ENCODE measurements around the gene ATP2C1.
"Not testable (repeated sequence)": the region's sequence is repeated elsewhere in the genome, so short reads cannot be mapped to it uniquely, and the experiment has no call there.

Gene ATP2C1

DNA sequence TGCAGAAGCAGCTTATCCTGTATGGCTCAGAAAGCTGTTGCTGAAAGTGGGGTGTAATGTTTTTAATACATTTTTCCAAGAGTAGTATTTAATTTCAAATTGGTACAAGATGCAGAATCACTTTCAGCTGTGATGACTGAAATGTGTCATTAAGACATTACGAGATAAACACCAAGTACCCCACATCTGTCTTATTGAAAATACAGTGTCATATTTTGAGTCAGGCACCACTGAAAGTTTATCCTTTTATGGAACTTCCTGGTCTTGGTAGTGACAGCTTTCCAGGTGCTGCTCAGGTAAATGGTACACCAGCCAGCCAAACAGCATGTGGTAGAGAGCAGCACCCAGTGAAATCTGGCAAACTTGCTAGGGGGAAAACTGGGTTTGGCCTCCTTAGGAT lies 115.8 kb downstream of the ATP2C1 start:
- in situ Hi-C loops (cut with HindIII; ENCODE audit: low pct_ligation_motif_present, low pct_unique_long_range_greater_than_20kb, low sequenced_read_pairs): no loop called here
- DNase-seq: no peak

DNA sequence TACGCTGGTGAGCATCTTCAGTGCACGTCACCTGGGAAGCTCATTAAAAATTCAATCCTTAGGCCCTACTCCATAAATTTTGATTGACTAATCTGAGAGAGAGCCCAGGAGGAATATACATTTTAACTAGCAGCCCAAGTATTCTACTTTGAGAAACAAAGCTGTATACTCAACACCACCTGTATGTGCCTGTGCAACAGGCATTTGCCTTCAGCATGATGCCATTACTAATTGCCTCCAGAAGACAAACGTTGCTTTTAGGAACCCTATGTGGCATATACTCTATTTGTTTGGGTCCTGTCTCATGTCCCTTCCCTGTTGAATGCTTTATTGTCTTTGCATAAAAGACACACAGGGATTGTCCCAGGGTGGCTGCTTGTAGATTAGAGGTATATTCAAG lies 125.1 kb downstream of the ATP2C1 start:
- in situ Hi-C loops (cut with HindIII; ENCODE audit: low pct_ligation_motif_present, low pct_unique_long_range_greater_than_20kb, low sequenced_read_pairs): no loop called here
- no peak for DNase-seq

- in situ Hi-C loops (cut with HindIII; ENCODE audit: low pct_ligation_motif_present, low pct_unique_long_range_greater_than_20kb, low sequenced_read_pairs): no loop called here
- DNase-seq: no peak
Observed at GRCh38 chr3:131020122-131020693, 126.3 kb downstream of the ATP2C1 start.

DNA sequence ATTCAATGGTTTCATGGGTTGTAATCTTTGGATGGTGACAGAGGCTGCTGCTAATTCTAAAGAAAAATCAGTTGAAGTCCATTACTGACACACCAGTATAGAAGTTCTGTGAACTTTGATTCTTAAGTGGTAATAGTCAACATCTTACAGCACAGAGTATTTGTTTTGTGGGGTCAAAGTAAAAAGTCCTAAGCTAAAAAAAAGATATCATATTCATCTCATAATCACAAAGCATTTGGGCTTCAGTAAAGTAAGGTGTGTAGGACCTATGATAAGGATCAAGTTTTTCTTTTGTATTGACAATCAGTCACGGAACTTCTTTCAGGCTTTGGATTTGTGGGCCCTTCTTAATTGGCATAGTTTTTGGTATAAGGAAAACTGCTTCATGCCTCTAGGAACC lies 131.7 kb downstream of the ATP2C1 start:
- in situ Hi-C loops (cut with HindIII; ENCODE audit: low pct_ligation_motif_present, low pct_unique_long_range_greater_than_20kb, low sequenced_read_pairs): no loop called here
- DNase-seq: no peak

GRCh38 chr3:131026321-131027151 lies 132.7 kb downstream of the ATP2C1 start, which contains the start of the genes ASTE1 and NEK11:
TSS of gene ASTE1 (minus strand) at chr3:131026825. CDS start at chr3:131025306, 1,519 bp downstream.
TSS of gene NEK11 (plus strand) at chr3:131026877. CDS start at chr3:131029709, 2,832 bp downstream.
- in situ Hi-C loops (cut with HindIII; ENCODE audit: low pct_ligation_motif_present, low pct_unique_long_range_greater_than_20kb, low sequenced_read_pairs): no loop called here
- DNase-seq: peak; percentile 85

DNA sequence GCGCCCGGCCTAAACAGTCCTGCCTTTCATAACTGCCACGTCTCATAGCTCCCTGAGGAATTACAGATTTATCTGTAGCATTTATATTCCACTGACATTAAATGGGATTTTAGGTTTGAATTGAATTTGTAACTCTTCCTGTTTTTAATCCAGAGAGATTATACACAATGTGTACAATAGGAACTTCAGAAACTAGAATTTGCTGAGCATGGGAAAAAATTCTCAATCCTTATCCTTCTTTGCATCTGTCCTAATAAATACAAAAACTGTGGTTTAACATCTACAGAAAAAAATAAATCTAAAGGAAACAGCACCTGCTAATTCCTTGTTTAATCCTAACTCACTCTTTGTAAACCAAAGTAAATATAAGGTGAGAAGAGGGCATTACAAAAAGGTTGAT lies 135.0 kb downstream of the ATP2C1 start:
- in situ Hi-C loops (cut with HindIII; ENCODE audit: low pct_ligation_motif_present, low pct_unique_long_range_greater_than_20kb, low sequenced_read_pairs): no loop called here
- no peak for DNase-seq

GRCh38 chr3:131031660-131032059 lies 137.8 kb downstream of the ATP2C1 start:
- in situ Hi-C loops (cut with HindIII; ENCODE audit: low pct_ligation_motif_present, low pct_unique_long_range_greater_than_20kb, low sequenced_read_pairs): no loop called here
- no peak for DNase-seq

GRCh38 chr3:131033480-131034080 lies 139.7 kb downstream of the ATP2C1 start:
- in situ Hi-C loops (cut with HindIII; ENCODE audit: low pct_ligation_motif_present, low pct_unique_long_range_greater_than_20kb, low sequenced_read_pairs): no loop called here
- peak; percentile 56 for DNase-seq

GRCh38 chr3:131036200-131036816 lies 142.4 kb downstream of the ATP2C1 start:
- no peak for DNase-seq
- in situ Hi-C loops (cut with HindIII; ENCODE audit: low pct_ligation_motif_present, low pct_unique_long_range_greater_than_20kb, low sequenced_read_pairs): no loop called here

- in situ Hi-C loops (cut with HindIII; ENCODE audit: low pct_ligation_motif_present, low pct_unique_long_range_greater_than_20kb, low sequenced_read_pairs): no loop called here
- DNase-seq: no peak
Observed at GRCh38 chr3:131036986-131037385, 143.1 kb downstream of the ATP2C1 start.

GRCh38 chr3:131038326-131038725 lies 144.4 kb downstream of the ATP2C1 start:
- in situ Hi-C loops (cut with HindIII; ENCODE audit: low pct_ligation_motif_present, low pct_unique_long_range_greater_than_20kb, low sequenced_read_pairs): no loop called here
- no peak for DNase-seq

DNA sequence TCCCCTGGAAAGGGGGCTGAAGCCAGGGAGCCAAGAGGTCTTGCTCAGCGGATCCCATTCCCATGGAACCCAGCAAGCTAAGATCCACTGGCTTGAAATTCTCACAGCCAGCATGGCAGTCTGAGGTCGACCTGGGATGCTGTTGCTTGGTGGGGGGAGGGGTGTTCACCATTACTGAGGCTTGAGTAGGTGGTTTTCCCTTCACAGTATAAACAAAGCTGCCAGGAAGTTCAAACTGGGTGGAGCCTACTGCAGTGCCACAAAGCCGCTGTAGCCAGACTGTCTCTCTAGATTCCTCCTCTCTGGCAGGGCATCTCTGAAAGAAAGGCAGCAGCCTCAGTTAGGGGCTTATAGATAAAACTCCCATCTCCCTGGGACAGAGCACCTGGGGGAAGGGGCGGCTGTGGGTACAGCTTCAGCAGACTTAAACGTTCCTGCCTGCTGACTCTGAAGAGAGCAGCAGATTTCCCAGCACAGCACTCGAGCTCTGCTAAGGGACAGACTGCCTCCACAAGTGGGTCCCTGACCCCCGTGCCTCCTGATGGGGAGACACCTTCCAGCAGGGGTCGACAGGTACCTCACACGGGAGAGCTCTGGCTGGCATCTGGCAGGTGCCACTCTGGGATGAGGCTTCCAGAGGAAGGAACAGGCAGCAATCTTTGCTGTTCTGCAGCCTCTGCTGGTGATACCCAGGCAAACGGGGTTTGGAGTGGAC lies 148.5 kb downstream of the ATP2C1 start:
- in situ Hi-C loops (cut with HindIII; ENCODE audit: low pct_ligation_motif_present, low pct_unique_long_range_greater_than_20kb, low sequenced_read_pairs); DNase-seq: not testable (repeated sequence)

DNA sequence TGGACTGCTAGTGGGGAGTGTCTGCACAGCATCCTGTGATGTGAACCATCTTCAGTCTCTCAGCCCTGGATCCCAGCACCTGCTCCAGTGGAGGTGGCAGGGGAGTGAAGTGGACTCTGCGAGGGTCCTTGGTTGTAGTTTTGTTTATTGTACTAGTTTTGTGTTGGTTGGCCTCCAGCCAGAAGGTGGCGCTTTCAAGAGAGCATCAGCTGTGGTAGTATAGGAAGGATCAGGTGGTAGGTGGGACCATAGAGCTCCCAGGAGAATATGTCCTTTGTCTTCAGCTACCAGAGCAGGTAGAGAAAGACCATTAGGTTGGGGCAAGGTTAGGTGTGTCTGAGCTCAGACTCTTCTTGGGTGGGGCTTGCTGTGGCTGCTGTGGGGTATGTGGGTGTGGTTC lies 153.7 kb downstream of the ATP2C1 start:
- in situ Hi-C loops (cut with HindIII; ENCODE audit: low pct_ligation_motif_present, low pct_unique_long_range_greater_than_20kb, low sequenced_read_pairs): no loop called here
- no peak for DNase-seq

GRCh38 chr3:131048030-131048429 lies 154.1 kb downstream of the ATP2C1 start:
- in situ Hi-C loops (cut with HindIII; ENCODE audit: low pct_ligation_motif_present, low pct_unique_long_range_greater_than_20kb, low sequenced_read_pairs): no loop called here

DNA sequence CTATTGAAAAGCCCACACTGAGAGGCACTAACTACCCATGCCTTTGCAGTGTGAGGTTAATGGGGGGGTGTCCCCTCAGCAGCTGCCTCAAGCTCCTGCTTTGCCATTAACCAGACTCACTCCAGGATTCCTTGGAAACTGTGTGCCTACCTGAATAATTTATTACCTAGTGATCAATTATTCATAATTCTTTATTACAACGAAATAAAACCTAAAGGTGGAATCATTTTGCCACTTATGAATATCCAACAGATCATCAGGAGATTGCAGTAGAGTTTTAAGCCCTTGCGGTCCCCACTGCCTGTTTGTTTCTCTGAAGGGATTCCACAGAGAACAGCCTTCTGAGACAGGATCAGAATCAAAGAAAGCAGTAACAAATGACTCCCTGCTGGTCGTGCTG lies 156.1 kb downstream of the ATP2C1 start:
- in situ Hi-C loops (cut with HindIII; ENCODE audit: low pct_ligation_motif_present, low pct_unique_long_range_greater_than_20kb, low sequenced_read_pairs): no loop called here

More at GRCh38 chr3:131048030-131048429, 154.1 kb downstream of the ATP2C1 start:
- DNase-seq: no peak

DNA sequence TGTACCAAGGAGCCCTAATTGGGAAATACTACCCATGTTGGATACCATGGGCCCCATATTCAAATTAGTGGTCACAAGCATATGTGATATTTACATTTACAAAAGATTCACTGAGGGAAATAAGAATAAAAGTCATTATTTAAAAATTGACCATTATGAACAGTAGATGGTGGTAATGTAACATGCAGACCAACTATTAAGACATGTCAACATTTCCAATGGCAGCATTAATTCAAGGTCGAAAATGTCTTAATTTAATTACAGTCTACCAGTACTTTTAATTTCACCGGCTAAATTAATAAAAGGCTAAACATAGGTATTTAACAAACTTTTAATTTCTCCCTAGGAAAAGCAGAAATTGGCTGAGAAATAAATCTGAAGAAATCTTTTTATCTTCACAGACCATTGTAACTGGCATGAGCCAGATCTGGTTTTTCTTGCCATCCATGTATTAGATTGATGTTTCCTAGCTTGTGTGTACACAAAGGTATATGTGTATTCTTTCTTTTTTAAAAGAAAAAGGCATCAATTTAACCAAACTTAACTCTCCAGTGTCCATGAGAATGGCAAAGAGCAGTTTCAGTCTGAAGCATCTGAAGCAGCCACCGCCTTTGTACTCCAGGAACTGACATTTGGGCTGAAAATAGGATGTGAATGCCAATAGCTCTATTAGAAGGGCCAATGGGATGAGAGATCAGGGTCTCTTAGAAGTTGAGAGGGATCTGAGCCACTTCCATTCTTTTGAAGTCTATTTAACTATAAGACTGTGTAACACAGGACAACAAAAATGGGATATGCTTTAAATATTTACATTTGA lies 159.4 kb downstream of the ATP2C1 start:
- peak; percentile 16 for DNase-seq
- in situ Hi-C loops (cut with HindIII; ENCODE audit: low pct_ligation_motif_present, low pct_unique_long_range_greater_than_20kb, low sequenced_read_pairs): no loop called here

More for the DNA sequence above, 156.1 kb downstream of the ATP2C1 start:
- DNase-seq: no peak

Measured in ACHN (cell line).